ENCODE data around the gene ARHGAP22. TPM values are rescaled to one million over a fixed set of nuclear protein-coding genes. Genes with fewer than 3 reads are reported as not detected.

The ARHGAP22 gene
- total RNA-seq, 1 donor from 2014 or later: 24.5 TPM

DNA sequence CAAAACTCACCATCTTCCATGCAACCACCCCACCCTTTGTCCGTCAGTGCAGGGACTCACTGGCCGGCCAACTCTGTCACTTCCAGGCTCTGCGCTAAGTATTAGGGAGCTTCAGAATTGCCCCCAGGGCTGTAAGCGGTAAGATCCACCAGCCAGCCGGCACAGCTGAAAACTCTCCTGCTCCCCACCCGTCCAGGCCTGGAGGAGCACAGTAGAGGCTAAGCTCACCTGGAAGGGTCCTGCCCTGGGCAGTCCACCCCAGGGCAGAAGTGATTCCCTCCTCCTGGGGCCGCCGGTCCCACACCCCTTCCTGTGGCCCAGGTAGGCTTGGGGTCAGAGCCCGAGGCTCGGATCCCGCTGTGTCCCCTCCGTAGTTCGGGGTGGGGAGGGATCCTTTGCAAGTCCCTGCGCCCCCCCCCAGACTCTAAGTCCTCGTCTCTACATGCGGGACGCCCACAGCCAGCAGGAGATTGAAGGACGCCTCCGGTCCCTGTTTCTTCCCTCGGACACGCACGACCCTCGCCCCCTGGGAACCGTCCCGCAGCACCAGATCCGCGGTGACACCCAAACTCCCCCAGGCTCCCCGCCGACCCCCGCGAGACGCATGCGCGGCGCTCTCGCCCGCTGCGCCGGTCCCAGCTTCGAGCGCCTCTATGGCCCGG is 138.9 kb downstream of the ARHGAP22 start:
- TF ChIP-seq, protein P1, sequence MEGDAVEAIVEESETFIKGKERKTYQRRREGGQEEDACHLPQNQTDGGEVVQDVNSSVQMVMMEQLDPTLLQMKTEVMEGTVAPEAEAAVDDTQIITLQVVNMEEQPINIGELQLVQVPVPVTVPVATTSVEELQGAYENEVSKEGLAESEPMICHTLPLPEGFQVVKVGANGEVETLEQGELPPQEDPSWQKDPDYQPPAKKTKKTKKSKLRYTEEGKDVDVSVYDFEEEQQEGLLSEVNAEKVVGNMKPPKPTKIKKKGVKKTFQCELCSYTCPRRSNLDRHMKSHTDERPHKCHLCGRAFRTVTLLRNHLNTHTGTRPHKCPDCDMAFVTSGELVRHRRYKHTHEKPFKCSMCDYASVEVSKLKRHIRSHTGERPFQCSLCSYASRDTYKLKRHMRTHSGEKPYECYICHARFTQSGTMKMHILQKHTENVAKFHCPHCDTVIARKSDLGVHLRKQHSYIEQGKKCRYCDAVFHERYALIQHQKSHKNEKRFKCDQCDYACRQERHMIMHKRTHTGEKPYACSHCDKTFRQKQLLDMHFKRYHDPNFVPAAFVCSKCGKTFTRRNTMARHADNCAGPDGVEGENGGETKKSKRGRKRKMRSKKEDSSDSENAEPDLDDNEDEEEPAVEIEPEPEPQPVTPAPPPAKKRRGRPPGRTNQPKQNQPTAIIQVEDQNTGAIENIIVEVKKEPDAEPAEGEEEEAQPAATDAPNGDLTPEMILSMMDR (conservative IDR thresholded peaks at IDR 0.05; ENCODE audit: low read depth, low read length): no peak
- DNase-seq (ENCODE audit: low read depth): no peak
- no peak overlapping the region for H3K4me3 ChIP-seq (ENCODE audit: low read depth, low read length)

GRCh38 chr10:48464871-48465736 is 139.8 kb downstream of the ARHGAP22 start:
- no peak overlapping the region for H3K4me3 ChIP-seq (ENCODE audit: low read depth, low read length)
- TF ChIP-seq, protein P1 (conservative IDR thresholded peaks at IDR 0.05; ENCODE audit: low read depth, low read length): no peak
- DNase-seq (ENCODE audit: low read depth): no peak

GRCh38 chr10:48464121-48464870 is 140.6 kb downstream of the ARHGAP22 start:
- TF ChIP-seq, protein P1 (conservative IDR thresholded peaks at IDR 0.05; ENCODE audit: low read depth, low read length): no peak
- DNase-seq (ENCODE audit: low read depth): no peak
- H3K4me3 ChIP-seq (ENCODE audit: low read depth, low read length): no peak overlapping the region

DNA sequence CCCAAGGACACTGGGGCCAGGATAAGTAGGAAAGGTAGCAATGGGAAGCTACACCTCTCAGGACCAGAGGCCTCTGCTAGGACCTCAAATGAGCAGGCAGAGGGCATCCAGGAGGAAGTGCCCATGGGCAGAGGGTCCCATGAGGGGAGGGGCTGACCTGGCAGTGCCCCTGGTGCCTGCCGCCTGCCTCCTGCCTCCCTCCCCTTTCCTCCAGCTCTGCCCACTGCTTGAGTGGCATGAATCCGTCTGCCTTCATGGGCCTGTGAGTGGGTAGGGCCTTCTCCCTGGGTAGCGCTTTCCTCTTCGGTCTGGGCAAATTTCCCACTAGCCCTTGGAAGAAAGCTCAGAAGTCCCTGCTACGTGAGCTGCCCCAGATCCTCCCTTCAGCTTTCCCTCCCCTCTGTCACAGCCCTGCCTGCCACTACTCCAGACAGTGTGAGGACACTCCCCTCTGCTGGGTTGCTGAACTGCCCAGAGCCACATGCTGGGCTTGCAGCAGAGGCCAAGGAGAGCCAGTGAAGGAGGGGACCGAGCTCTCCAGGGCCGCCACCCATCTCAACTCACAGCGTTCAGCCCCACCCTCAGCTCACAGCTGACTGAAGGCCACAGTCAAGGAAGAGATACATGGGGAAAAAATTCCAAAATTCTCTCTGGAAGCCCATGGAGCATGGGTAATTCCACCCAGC is 141.4 kb downstream of the ARHGAP22 start:
- TF ChIP-seq, protein P1 (conservative IDR thresholded peaks at IDR 0.05; ENCODE audit: low read depth, low read length): no peak

DNA sequence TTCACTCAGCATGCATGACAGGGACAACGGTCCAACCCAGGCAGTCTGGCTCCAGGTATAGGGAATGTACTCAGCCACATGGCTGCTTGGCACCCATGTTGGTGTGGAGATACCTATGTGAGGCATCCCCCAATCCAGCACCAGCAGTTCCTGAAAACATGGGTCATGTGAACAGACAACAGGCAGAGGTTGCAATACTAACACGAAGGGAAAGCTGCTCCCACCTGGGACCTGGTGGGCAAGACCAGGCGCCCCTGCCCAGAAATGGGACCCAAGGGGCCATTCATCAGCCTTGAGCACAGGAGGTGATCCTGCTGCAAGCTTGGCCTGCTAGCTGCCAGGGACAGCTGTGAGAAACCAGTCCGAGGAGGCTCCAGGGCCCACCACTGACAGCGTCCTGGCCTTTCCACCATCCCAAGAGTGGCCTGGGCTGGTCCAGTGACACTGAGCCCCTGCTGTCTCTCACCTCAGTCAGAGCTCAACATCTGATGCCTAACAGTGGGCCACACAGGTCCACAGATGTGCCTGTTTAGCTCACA is 142.3 kb downstream of the ARHGAP22 start:
- H3K4me3 ChIP-seq (ENCODE audit: low read depth, low read length): no peak overlapping the region
- no peak for DNase-seq (ENCODE audit: low read depth)
- TF ChIP-seq, protein P1 (conservative IDR thresholded peaks at IDR 0.05; ENCODE audit: low read depth, low read length): no peak

More for the DNA sequence above, 141.4 kb downstream of the ARHGAP22 start:
- no peak for DNase-seq (ENCODE audit: low read depth)
- no peak overlapping the region for H3K4me3 ChIP-seq (ENCODE audit: low read depth, low read length)
